OCI-LY7 (cell line): Measurements from ENCODE around the gene DPM3.

Source experiments
- EZH2phosphoT487 ChIP-seq: fragments of 200-600 bp; sonication (generic); IDR thresholded peaks from 2 replicates; pipeline ENCODE4 v1.6.1; 2018; ENCODE audit warnings: low read depth, borderline replicate concordance, mild to moderate bottlenecking, mixed run types, antibody characterized with exemption, low read length, moderate library complexity, mixed read lengths
- TF ChIP-seq, protein P1 (sequence below): fragments of 200-600 bp; sonication (generic); conservative IDR thresholded peaks from 2 replicates; pipeline ENCODE4 v1.5.1; 2014; ENCODE audit warnings: mild to moderate bottlenecking, antibody characterized with exemption, low read length, moderate library complexity, mixed read lengths

DNA sequence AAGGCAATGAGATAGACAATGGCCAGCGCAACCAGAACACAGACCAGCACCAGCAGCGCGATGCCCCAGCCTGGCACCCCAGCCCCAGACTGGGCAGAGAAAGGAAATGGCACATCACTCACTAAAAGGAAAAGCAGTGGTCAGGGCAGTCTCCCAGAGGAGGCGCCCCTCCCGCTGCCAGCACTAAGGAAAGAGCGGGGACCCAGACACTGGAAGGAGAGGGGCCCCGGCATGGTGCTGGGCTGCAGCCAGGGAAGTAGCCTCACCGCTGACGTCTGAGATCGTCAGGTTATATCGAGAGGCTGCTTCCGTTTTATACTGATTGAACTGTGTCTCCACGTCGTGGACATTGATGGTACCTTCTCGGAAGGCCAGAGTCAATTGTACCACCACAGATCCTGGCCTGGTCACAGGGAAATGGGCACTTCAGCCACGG is 47.1 kb upstream of the DPM3 start:
- TF ChIP-seq, protein P1, sequence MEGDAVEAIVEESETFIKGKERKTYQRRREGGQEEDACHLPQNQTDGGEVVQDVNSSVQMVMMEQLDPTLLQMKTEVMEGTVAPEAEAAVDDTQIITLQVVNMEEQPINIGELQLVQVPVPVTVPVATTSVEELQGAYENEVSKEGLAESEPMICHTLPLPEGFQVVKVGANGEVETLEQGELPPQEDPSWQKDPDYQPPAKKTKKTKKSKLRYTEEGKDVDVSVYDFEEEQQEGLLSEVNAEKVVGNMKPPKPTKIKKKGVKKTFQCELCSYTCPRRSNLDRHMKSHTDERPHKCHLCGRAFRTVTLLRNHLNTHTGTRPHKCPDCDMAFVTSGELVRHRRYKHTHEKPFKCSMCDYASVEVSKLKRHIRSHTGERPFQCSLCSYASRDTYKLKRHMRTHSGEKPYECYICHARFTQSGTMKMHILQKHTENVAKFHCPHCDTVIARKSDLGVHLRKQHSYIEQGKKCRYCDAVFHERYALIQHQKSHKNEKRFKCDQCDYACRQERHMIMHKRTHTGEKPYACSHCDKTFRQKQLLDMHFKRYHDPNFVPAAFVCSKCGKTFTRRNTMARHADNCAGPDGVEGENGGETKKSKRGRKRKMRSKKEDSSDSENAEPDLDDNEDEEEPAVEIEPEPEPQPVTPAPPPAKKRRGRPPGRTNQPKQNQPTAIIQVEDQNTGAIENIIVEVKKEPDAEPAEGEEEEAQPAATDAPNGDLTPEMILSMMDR = no peak
- no peak for TF ChIP-seq EZH2phosphoT487
